Measurements from ENCODE around the gene AGPAT4.

Gene AGPAT4

GRCh38 chr6:161162722-161163121 lies 111.1 kb downstream of the AGPAT4 start:
- DNase-seq = no peak

GRCh38 chr6:161161889-161162624 lies 111.8 kb downstream of the AGPAT4 start:
- DNase-seq = no peak

- DNase-seq = no peak
These were observed 112.7 kb downstream of the AGPAT4 start for GRCh38 chr6:161161121-161161520.

- DNase-seq = no peak
These were observed 119.0 kb downstream of the AGPAT4 start for GRCh38 chr6:161154796-161155335.

GRCh38 chr6:161153725-161154124 lies 120.1 kb downstream of the AGPAT4 start:
- DNase-seq = no peak

- DNase-seq = no peak
These were observed 120.8 kb downstream of the AGPAT4 start for GRCh38 chr6:161152907-161153662.

- no peak for DNase-seq
These were observed 121.4 kb downstream of the AGPAT4 start for GRCh38 chr6:161152527-161152862.

- no peak for DNase-seq
These were observed 122.0 kb downstream of the AGPAT4 start for GRCh38 chr6:161151660-161152526.

GRCh38 chr6:161151059-161151645 lies 122.7 kb downstream of the AGPAT4 start:
- DNase-seq = no peak

- DNase-seq = no peak
These were observed 123.3 kb downstream of the AGPAT4 start for GRCh38 chr6:161150566-161150965.

- no peak for DNase-seq
These were observed 123.7 kb downstream of the AGPAT4 start for GRCh38 chr6:161150136-161150535.

GRCh38 chr6:161143663-161144430 lies 130.0 kb downstream of the AGPAT4 start:
- no peak for DNase-seq

- DNase-seq = no peak
These were observed 130.9 kb downstream of the AGPAT4 start for GRCh38 chr6:161142957-161143296.

- DNase-seq = no peak
These were observed 132.7 kb downstream of the AGPAT4 start for GRCh38 chr6:161141173-161141572.

GRCh38 chr6:161140554-161140875 lies 133.3 kb downstream of the AGPAT4 start:
- no peak for DNase-seq

GRCh38 chr6:161139766-161140553 lies 133.9 kb downstream of the AGPAT4 start:
- no peak for DNase-seq

- no peak for DNase-seq
These were observed 134.5 kb downstream of the AGPAT4 start for GRCh38 chr6:161139304-161139765.

GRCh38 chr6:161138543-161139303 lies 135.1 kb downstream of the AGPAT4 start:
- DNase-seq = no peak

- DNase-seq = no peak
These were observed 135.9 kb downstream of the AGPAT4 start for GRCh38 chr6:161137839-161138542.

GRCh38 chr6:161137320-161137719 lies 136.5 kb downstream of the AGPAT4 start:
- DNase-seq = no peak
